Activated CD4-positive, alpha-beta T cell treated with anti-CD3 and anti-CD28 coated beads, Interleukin-10, Interleukin-2, amounts not matched to agents 100 ng/mL and 50 ng/mL, durations not matched to agents 16 hours and 8 hours (primary cell): Measurements from ENCODE around the gene ST8SIA6.

ENCODE experiments used
- DNase-seq: peaks from one replicate; pipeline ENCODE4 v3.0.0-alpha.2; 2020

Gene ST8SIA6

DNA sequence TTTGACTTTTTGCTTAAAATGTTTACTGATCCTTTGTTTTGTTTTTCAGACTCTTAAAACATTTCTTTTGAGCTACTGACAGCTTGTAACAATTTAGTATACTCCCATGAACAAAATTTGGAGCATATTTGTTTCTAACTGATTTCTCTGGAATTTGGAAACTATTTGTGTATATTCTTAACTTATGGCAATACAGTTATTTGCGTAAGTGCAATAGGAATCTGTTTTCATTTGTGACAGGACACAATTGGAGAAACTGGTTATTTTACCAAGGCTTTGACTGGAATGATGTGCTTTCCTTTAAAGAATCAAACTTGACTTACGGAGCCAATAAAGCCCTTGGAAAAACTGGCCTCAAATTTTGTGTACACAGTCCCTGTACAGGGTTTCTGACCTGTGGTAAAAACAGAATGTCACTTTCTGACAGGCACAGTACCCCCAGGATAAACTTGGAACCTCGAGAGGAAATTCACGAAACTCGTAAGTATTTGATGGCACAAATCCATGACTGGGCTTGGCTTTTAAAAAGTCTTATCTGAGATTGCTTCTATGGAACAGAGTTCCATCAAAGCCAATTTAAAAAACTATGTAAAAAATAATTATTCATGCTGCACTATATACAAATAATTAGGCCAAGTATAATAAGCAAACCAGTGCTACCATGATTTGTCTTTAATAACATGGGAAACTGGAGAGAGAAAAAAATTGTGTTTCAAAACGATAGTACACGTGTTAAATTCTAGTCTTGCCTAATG, 70.4 kb downstream of the ST8SIA6 start:
- no peak for DNase-seq

DNA sequence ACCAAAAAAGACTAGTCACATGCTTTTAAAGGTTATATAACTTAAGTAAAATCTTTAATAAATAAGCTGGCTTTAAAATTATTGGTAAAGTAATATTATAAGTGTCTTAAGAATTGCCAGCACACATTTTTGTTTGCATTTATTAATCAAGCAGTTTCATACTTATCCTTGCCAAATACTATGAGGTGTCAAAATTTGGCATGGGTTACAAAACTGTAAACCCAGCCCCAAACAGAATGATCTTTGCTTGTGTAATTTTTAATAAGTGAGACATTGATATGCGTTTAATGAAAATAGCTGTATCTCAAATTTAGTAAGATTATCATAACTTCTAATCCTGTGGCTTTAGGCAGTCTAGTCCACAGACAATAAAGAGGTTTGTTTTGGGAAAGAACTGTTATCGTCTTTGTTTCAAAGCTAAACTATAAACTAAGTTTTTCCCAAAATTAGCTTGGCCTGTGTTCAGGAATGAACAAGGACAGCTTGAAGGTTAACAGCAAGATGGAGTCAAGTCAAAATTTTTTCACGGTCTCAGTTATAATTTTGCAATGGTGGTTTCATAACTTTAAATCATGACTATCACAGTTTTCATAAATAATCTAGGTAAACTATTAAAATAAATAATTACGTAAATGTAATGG, 72.8 kb downstream of the ST8SIA6 start:
- no peak for DNase-seq

DNA sequence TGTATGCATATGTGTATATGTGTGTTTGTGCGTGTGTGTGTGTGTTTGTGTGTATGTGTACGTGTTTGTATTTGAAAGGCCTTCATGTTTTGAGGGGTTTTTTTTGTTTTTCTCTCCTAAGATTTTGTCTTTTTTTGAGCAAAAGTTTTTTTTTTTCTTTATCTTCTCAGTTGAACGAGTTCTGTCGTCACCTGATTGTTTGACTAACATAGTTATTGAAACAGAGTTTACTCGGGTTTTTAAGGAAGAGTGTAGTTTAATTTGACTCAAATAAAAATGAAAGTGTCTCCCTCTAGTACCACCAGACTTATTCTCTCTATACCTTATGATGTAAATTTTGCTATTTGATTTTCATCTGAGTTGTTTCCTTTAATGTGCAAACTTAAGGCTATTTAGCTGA, 73.5 kb downstream of the ST8SIA6 start:
- DNase-seq: no peak

DNA sequence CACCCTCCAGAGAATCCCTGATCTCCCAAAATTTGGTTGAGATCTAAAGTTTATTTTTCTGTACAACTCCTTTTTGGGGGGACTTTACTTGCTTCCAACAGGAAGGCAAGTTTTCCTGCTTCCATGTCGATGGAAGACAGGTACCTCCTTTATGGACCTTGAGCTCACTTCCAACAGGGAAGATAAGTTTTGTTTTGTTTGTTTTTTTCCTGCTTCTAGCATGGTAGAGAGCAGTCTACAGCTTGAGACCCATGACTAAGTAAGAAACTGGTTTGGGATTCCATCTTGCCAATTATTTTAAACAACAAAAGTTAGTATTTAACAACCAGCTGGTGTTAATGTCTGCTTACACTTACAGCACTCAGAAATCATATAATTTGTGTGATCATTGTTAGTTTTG, 74.4 kb downstream of the ST8SIA6 start:
- DNase-seq: no peak

DNA sequence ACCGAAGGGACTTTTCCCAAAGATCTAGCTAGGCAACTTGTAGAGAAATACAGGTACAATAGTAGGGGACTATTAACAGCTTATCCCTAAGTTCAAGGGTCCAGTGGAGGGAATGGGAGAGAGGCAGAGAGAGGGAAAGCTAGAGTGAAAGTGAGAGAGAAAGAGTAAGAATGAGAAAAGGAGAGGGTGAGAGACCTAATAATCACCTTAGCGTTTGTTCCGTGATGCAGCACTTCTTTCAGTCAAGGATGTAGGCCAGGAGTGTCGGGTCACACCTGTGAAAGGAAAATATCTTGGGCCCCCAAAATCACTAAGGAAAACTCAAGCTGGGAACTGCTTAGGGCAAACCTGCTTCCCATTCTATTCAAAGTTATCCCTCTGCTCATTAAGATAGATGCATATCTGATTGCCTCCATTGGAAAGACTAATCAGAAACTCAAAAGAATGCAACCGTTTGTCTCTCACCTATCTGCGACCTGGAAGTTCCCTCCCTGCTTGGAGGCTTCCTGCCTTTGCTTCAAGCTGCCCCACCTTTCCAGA, 75.2 kb downstream of the ST8SIA6 start:
- DNase-seq: no peak

DNA sequence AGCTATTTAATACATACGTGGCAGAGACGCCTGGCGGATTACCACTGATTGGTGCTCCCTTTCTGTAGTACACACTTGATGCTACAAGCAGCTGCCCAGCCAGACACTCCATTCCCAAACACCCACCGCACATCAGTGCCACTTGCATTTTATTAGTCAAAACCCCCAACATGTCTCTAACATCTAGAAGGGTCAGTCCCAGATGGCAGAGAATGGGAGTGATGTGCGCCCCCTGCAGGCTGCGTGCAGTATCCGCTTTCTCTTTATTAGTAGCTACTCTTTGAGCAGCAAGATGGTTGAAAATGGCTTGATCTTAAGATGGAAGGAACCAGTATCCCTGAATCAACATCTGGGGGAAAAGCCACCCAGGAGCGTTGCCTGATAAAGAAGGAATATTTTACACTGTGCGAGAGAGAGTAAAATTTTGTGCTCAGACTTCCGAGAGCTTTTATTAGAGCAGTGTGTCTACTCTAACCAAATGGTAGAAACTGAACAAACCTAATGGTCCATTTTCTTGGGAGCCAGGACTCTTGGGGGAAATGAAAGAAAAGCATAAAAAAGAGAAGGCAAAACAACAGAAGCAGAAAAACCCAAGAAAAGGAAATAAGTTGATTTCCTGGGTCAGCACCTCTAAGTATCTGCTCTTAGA, 78.3 kb downstream of the ST8SIA6 start:
- peak; percentile 37 for DNase-seq

DNA sequence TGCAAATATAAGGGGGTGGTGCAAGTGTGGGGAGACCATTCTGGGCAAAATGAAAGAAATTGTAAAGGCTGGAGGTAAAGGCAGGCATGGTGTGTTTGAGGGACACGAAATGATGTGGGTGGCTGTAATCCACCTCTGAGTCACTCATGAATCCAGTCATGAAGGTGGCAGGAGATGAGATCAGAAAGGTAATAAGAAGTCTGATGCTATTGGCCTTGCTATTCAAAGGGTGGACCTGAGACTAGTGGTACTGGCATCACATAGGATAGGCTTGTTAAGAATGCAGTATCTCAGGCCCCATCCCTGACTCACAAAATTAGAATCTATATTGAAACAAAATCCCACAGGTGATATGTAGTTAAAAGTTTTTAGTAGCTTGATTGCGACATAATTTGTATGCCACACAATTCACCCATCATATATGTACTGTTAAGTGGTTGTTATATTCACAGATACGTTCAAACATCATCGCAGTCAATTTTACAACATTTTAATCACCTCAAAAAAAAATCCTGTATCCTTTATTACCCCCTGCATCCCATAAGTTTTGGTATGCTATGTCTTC, 85.6 kb downstream of the ST8SIA6 start:
- DNase-seq: peak; percentile 8

DNA sequence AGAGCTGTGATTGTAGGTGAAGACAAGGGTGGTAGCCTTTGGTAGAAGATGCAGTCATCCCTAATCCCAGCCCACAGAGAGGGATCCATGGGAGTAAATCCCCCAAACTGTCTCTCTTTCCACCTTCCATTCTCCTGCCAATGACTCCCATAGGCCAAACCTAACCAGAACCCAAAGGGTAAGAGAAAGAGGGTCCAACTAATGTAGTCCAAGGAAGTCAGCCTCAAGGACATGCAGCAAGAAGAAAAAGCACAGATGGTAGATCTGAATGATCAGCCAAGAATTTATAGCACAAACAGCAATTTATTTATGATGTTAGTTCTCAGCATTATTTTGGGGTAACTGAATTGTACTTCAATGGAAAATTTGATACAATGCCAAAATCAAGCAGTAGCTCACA, 87.7 kb downstream of the ST8SIA6 start:
- no peak for DNase-seq

DNA sequence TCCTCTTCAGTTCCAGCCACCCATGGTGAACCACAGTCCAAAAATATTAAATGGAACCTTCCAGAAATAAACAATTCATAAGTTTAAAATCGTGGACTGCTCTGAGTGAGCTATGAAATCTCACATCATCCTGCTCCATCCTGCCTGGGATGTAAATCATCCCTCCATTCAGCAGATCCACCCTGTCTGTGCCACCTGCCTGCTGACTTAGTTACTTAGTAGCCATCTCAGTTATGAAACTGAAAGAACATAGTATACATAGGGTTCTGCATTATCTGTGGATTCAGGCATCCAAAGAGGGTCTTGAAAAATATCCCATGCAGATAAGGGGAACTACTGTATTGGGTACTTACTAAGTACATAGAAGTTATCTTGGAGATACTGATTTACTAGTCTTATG, 89.0 kb downstream of the ST8SIA6 start:
- no peak for DNase-seq

DNA sequence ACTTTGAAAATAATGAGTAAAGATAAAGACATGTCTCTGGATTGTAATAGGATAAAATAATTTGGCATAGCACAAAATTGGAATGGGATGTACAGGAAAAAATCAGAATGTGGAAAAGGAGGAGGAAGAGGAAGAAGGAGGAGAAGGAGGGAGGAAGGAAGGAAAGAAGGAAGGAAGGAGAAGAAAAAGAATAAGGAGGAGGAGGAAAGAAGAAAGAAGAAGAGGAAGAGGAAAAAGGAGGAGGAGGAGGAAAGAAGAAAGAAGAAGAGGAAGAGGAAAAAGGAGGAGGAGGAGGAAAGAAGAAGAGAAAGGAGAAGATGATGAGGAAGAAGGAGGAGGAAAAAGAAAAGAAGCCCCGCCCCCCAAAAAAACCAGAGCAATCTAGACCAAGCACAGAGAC, 95.9 kb downstream of the ST8SIA6 start:
- no peak for DNase-seq

DNA sequence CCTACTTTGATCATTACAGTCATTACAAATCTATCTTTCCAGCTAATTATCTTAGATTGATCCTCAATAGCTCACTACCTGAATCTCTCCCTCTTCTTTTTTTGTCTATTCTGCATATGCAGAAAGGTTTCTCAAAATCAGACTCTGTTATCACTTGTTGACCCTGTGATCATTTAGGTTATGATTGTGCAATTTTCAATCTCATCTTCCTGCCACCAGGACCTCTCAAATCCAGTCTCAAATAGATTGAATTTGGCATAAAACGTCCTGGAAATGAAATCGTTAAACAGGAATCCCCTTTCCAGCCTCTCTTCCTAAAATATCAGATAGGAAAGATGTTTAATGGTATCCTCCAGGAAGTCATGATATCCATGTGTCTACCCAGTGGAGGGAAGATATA, 96.6 kb downstream of the ST8SIA6 start:
- no peak for DNase-seq

DNA sequence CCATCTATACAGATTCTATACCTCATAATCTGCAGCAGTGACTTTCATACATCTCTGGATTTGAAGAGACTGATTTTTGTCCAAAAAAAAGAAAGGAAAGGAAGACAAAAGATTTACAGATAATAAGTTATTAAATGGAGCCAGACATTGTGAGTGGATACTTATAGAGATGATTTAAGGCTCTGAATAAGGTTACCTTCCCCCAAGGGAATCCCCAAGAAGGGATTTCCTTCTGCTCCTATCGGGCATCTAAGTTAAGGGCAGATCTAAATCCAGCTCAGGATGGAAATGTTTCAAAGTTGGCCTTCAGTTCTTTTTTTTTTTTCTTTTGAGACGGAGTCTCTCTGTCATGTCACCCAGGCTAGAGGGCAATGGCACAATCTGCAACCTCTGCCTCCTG, 97.6 kb downstream of the ST8SIA6 start:
- DNase-seq: no peak

DNA sequence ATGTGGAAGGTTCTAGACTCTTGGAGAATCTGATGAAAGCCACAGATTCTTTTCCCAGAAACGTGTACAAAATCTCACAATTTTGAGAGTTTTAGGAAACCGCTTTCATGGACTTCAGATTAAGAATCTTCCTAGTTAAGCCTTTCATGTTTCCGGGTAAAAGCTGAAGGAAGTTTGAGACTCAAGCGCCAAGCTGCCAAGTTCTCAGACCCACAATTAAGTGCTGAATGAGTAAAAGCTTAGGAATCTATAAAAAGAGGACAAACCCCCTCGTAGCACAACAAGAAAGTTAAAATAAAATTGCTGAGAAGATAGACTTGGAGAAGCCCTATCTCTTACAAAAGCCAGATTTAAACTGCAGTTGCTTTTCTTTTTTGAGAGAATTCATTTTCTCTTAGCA, 99.6 kb downstream of the ST8SIA6 start:
- DNase-seq: no peak

DNA sequence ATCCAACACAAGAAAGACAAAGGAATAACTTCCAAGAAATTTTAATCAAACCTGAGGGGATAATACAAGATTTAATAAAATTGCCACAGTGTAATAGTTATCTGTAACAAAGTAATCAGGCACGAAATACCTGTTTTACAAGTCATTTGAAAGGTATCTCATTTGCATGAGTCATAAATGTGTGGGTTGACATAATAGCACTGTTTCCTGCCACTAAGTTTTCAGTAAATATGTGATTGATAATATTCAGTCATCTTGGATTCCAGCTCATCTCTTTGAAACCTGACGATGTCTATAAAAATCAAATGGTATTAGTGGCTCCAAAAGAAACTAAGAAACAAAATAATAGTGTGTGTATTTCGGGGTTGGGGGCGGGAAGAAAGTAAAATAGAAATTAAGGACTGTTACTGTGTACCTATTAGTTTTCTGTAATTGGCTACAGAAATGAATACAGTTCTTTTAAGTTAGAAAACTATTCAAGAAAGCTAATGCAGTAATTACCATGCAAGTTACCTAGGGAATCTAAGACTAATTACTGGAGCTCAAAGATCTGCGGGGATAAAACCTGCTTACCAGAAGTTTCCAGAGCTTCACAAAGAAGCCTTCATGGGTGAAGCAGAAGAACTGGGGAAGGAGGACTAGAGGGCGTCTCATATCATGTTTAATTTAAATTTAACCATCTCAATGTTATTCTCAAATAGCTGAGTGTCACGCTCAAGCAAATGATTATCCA, 100.7 kb downstream of the ST8SIA6 start:
- peak; percentile 11 for DNase-seq

DNA sequence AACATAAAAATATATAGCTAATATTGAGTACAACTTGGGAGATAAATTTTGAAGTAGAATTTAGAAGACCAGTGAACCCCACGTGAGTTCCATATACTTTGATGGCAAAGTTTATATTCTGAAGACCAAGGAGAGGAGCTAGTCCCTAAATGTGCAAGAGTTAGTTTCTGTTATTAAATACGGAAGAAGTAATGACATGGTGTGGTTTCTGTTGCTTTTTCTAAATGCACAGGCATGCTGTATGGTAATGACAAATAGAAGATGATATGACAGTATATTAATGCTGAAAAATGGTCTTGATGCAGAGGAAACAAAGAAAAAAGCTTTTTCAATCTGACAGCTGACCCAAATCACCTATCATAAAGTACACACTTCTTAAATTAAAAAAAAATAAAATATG, 101.8 kb downstream of the ST8SIA6 start:
- DNase-seq: peak; percentile 8

DNA sequence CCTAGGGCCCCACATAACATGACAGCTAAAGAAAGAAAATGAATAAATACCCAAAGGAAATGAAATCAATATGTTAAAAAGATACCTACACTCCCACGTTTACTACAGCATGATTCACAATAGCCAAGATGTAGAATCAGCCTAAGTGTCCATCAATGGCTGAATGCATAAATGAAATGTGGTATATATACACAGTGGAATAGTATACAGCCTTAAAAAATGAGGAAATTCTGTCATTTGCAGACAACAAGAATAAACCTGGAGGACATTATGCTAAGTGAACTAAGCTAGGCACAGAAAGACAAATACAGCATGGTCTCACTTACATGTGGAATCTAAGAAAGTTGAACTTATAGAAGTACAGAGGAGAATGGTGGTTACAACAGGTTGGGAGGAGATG, 102.9 kb downstream of the ST8SIA6 start:
- DNase-seq: no peak

DNA sequence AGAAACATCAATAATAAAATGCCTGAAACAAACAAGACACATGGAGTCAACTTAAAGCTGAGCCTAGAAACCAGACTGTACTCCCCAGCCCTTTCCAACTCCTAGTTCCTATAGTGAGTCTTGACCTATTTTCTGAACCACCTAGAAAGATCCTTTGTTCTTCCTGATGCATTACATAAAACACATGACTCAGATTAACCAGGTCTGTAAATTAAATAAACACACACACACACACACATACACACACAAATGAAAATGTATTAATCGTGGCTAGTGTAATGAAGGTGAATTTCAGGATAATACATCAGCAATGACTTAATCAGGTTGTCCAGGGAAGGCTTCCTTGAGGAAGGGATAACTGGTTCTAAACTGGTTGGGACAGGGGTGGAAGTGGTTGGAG, 104.7 kb downstream of the ST8SIA6 start:
- DNase-seq: no peak

DNA sequence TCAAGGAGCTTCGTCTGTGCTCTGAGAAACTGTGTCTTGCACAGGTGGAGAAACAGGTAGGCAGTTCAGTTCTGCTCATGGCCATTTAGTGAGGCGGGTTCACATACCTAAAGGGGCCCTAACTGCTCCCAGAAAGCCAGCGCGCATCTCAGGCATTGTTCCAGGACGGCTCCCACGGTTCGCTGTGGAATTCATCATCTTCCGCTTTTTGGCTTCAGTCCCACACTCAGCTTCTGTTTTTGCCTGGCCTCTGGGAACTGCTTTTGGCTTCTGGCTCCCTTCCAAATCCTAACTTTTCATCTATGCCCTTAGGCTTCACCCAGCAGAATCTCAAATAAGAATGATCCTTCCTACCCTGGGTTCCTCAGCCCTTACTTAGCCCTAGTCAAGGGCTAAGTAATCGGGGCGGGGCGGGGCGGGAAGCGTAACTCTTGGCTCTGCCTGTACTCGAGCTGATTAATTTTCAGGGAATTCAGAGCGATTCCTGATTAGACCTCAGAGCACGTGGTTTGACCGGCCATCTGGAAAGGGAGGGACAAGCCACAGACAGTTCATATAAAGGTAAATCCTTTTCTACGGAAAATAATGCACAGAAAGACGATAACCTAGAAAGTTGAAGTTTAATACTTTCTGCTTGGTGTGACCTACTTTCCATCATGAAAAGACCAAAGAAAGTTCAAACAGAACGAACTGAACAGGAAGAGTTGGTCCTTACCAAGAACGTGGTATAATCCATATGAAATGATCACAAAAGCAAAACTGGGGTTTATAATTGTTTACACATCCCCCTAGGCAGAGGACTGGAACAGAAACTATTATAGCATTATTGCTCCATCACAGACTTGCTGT, 105.7 kb downstream of the ST8SIA6 start:
- no peak for DNase-seq

DNA sequence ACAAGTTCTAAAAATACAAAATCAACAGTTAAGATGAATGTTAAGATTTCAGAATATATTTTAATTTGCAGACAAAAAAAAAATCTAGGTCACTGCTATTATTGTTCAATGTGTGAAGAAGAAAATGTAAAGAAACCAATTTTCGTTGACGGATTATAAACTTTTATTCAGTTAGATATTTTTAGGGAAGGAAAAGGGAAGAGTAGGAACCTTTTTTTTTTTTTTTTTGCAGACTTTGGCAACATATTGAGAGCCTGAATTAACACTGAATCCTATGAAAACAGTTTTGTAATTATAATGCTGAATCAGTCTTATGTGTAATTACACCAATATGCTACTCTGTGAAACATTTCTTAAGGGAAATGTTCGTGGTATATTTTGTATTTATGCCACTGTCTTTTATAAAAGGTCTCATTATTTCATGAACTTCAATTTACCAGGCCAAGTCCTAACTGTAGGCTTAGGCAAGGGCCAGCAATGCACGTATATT, 106.3 kb downstream of the ST8SIA6 start:
- DNase-seq: no peak

DNA sequence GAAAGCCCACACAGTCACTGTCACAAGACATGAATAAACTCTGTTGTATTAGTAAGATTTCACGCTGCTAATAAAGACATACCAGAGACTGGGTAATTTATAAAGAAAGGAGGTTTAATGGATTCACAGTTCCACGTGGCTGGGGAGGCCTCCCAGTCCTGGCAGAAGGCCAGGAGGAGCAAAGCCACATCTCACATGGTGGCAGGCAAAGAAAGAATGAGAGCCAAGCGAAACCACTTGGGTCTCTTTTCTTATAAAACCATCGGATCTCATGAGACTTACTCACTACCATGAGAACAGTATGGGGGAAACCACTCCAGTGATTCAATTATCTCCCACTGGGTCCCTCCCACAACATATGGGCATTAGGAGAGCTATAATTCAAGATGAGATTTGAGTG, 110.2 kb downstream of the ST8SIA6 start:
- DNase-seq: no peak

DNA sequence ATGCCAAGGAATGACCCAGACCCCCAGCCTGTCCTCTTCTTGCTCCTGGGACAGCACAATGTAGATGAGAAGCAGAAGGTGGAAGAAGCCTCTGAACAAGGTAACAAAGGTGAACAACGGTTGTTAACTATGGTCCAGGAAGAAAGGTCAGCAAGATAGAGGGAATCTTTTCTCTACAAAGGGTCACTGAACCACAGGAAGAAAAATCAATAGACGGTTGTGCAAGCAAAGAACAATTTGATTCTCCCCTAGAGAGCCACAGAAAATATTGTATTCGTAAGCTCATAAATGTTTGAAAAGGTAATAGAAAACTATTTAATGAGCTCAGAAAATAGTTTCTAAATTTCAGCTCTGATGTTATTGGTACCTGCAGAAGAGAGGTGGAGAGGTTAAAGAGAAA, 111.3 kb downstream of the ST8SIA6 start:
- no peak for DNase-seq
